GM21360 (cell line): Measurements from ENCODE around the gene FMN1.

ENCODE experiments used
- ATAC-seq: cut with Tn5 transposase; IDR thresholded peaks from one replicate; pipeline ENCODE4 v1.9.1; 2021; ENCODE audit warnings: mild to moderate bottlenecking, moderate library complexity; ENCODE audit not compliant: unreplicated experiment

FMN1 gene

GRCh38 chr15:32901995-32902394 is 292.5 kb downstream of the FMN1 start:
- ATAC-seq, result no peak

DNA sequence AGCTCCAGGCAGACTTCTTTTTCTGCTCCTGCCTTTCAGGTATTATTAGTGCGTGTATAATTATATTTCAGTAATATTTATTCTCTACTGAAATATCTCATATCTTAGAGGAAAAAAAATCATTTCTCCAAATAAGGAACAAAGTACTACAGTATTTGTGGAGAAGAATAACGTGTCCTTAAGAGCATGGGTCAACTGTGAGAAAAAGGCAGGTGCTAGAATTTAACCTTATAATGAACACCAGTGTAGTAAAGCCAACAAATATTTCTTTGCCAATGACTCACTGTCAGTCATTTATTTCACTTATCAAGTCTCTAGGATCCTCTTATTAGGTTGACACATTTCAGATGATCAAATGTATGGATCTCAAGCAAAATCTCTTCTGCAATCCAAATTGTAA is 293.3 kb downstream of the FMN1 start:
- no peak for ATAC-seq

- ATAC-seq, result no peak
Observed at GRCh38 chr15:32899126-32899596, 295.4 kb downstream of the FMN1 start.

GRCh38 chr15:32898414-32898813 is 296.1 kb downstream of the FMN1 start:
- no peak for ATAC-seq

DNA sequence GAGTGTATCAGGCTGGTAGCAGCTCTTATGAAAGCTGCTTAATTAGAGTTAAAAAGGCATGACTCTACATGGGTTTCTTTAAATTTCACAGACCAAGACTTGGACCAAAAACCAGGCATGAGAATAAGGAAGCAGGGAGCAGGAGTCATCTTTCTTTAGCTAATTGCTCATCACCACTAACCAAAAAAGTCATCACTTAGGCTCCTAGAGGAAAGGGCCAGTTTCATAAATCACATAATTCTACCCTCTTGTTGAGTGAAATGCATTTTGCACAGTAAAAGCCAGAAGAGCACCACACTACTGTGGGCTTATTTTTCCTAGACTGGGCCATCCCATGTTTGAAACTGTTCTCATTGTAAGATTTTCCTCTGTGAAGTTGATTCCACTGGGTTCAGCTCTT is 301.1 kb downstream of the FMN1 start:
- no peak for ATAC-seq

GRCh38 chr15:32889214-32889613 is 305.3 kb downstream of the FMN1 start:
- ATAC-seq, result no peak

GRCh38 chr15:32888221-32888761 is 306.2 kb downstream of the FMN1 start:
- ATAC-seq, result no peak

DNA sequence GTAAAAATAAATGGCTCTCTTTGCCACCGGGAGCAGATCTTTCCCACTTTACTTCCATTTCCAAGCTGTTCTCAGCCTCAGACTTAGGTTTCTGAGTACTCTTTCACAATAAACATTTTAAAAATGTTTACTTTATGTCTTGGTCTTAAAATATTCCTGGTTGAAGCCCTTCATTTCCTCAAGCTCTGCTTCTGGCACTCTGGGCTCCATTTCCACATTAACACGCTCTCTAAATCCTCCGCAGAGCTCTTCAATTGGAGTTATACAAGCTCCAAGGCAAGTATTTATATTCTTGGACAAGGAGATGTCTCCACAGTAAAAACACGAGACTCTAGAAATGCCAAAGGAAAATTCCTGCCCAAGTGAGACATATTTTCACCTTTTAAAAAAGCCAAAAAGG is 307.4 kb downstream of the FMN1 start:
- ATAC-seq, result no peak

GRCh38 chr15:32886459-32886858 is 308.1 kb downstream of the FMN1 start:
- ATAC-seq, result no peak

GRCh38 chr15:32885713-32886112 is 308.8 kb downstream of the FMN1 start:
- ATAC-seq, result no peak

GRCh38 chr15:32884146-32884545 is 310.4 kb downstream of the FMN1 start:
- ATAC-seq, result no peak

GRCh38 chr15:32882955-32883354 is 311.6 kb downstream of the FMN1 start:
- no peak for ATAC-seq

- no peak for ATAC-seq
Observed at GRCh38 chr15:32881528-32881927, 313.0 kb downstream of the FMN1 start.

DNA sequence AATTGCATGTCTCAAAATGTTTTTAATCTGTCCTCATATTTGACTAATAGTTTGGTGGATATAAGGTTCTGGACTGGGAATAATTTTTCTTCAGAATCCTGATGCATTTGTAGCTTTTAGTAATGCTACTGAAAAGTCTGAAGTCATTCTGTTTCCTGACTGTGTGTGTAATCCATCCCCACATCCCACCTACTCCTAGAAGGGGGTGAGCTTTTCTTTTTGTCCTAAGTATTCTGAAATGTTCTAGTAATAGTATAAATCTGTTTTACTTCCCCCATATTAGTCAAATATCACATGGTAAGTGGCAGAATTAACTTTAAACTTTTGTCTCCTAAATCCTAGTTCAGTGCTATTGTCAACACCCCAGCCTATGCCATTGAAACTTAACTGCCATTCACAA is 313.9 kb downstream of the FMN1 start:
- no peak for ATAC-seq

GRCh38 chr15:32879980-32880379 is 314.5 kb downstream of the FMN1 start:
- ATAC-seq, result no peak

DNA sequence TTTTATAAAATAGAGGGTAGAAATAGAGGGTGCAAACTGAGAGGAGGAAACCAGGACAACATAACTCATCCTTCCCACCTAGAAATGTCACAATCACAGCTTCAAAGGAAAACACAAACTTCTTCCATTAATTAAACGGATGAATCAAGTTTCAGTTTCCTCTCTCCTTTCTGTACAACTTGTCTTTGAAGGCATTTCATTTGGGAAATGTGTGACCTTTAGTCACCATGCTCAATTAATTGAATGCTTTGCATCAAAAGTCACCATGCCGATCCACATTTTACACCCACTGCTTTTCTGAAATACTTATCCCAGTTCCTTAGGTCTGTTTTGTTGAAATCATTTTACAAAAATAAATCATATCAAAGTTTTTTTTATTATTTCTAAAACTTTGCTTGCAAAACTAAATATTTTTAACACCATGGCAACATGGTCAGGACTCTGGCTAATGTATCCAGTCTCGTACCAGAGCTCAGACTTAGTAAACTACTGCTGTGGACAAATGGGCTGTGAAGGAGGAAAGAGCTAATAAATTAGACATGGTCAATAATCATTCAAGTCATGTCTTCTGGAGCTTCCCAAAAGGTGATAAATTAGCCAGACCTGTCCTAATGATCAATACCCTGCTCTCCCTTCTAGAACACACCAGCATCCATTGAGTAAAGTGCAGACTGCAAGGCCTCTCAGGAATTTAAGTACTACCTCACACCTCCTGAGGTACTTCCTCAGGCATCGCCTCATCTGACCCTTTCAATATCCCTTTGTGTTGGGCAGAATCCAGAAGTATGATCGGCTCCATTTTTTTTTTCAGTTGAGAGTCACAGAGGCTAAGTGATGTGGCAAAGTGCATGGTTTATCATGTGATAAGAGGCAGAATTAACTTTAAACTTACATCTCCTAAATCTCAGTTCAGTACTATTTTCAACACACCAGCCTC is 315.4 kb downstream of the FMN1 start:
- no peak for ATAC-seq

- no peak for ATAC-seq
Observed at GRCh38 chr15:32878342-32878741, 316.2 kb downstream of the FMN1 start.

- ATAC-seq, result no peak
Observed at GRCh38 chr15:32877252-32878019, 317.1 kb downstream of the FMN1 start.

DNA sequence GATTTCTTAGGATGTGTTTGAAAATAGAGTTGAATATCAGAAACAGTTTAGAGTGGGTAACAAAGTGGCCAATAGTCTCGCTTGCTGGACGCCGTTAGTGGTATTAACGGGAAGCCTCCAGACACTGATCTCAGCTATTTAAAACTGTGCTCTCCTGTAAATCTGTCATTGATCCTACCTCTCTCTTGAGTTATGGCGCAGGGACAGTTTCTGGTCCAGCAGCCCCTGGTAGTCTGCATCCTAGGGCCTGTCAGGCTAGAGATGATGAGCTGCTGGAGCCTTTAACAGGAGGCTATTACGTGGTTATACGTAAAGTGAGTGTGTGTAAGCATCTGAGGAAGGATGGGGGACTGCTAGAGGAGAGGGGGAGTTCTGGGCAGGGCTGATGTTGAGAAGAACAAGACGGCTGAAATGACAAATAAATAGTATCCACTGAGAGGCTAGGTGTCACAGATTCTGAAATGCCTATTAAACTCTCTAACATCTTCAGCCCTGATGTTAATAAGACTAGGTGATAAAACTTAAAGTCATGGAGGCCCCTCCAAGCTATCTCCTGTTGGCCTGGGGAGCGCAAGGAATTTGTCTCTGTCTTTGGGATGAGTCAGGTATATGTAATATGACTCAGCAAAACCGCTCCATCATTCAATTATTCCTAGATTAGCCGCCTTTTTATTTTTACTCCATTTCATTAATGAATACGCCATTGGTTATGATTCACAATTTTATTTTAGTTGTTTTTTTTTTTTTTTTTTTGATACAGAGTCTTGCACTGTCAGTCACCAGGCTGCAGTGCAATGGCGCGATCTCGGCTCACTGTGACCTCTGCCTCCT is 321.0 kb downstream of the FMN1 start:
- ATAC-seq, result no peak

- no peak for ATAC-seq
Observed at GRCh38 chr15:32872621-32873283, 321.8 kb downstream of the FMN1 start.
